Osteoblast (primary cell): ENCODE measurements around the gene NTNG2. TPM values are rescaled to one million over a fixed set of nuclear protein-coding genes. Genes with fewer than 3 reads are reported as not detected.
A peak's percentile ranks its signal among the peaks of the same experiment; 100 is the strongest.

ENCODE experiments used
- DNase-seq: peaks from one replicate; pipeline ENCODE4 v3.0.0; 2011; ENCODE audit warnings: low spot score, mixed read lengths; ENCODE audit not compliant: insufficient read length; ENCODE audit errors: missing footprints
- H2AFZ ChIP-seq: 2 replicates; pipeline ENCODE4 v1.6.0; 2011; ENCODE audit warnings: mild to moderate bottlenecking, low read length
- H3K27ac ChIP-seq: 2 replicates; pipeline ENCODE4 v1.5.1; 2011; ENCODE audit warnings: mild to moderate bottlenecking, low read depth, low read length, moderate library complexity
- H3K27me3 ChIP-seq: 2 replicates; pipeline ENCODE4 v1.6.0; 2012; ENCODE audit warnings: mild to moderate bottlenecking, control low read depth, inconsistent platforms, low read length, moderate library complexity; ENCODE audit not compliant: insufficient read depth
- H3K36me3 ChIP-seq: 2 replicates; pipeline ENCODE4 v1.5.1; 2011; ENCODE audit warnings: mild to moderate bottlenecking, low read length, control low read depth, moderate library complexity; ENCODE audit not compliant: insufficient read depth
- H3K4me1 ChIP-seq: 2 replicates; pipeline ENCODE4 v1.5.1; 2011; ENCODE audit warnings: mild to moderate bottlenecking, low read length, control low read depth, moderate library complexity; ENCODE audit not compliant: insufficient read depth
- H3K4me2 ChIP-seq: 2 replicates; pipeline ENCODE4 v1.6.0; 2011; ENCODE audit warnings: mild to moderate bottlenecking, low read length; ENCODE audit not compliant: insufficient read depth
- H3K4me3 ChIP-seq: fragments of 200-600 bp; sonication (generic); 3 replicates; pipeline ENCODE4 v1.5.1; 2012; ENCODE audit warnings: mild to moderate bottlenecking, low read length, inconsistent platforms; ENCODE audit not compliant: insufficient read depth
- H3K79me2 ChIP-seq: 2 replicates; pipeline ENCODE4 v1.6.0; 2012; ENCODE audit warnings: mild to moderate bottlenecking, low read length, control low read depth, inconsistent platforms; ENCODE audit not compliant: insufficient read depth
- H3K9me3 ChIP-seq: 2 replicates; pipeline ENCODE4 v1.5.1; 2011; ENCODE audit warnings: low read depth, low read length, control low read depth
- H4K20me1 ChIP-seq: 2 replicates; pipeline ENCODE4 v1.6.0; 2012; ENCODE audit warnings: mild to moderate bottlenecking, low read length, control low read depth; ENCODE audit not compliant: insufficient read depth
- total RNA-seq: library from RNA; depleted of rRNA; stranded (reverse); fragments of >200 nt; gene quantifications from 2 replicates; pipeline ENCODE4 v1.2.3, GENCODE V29; 2012
- TF ChIP-seq, protein P1 (sequence below): IDR thresholded peaks from 2 replicates; pipeline ENCODE4 v1.5.1; 2011; ENCODE audit warnings: mild to moderate bottlenecking, low read depth, low read length, moderate library complexity; ENCODE audit errors: extremely low read depth

NTNG2 gene
- total RNA-seq, 1 donor: 9.4 TPM

DNA sequence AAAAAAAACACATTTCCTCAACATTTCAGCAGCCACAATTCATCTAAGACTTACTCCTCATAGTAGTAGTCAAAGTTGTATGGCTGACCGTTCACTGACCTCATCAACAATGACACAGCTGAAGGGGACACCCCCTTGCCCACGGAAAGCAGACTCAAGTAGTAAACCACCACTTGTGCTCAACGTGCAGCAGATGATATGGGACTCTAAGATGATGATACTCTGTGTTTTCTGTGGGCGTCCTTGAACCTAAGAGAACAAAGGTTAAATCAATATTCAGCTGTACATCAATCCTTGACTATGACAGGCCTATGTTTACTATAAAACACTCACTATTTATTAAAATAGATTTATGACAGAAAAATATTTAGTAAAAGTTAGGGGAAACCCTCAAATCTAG lies 121.3 kb downstream of the NTNG2 start:
- H3K79me2 ChIP-seq: peaks cover 12% of the 10 kb centered on the region
- TF ChIP-seq, protein P1, sequence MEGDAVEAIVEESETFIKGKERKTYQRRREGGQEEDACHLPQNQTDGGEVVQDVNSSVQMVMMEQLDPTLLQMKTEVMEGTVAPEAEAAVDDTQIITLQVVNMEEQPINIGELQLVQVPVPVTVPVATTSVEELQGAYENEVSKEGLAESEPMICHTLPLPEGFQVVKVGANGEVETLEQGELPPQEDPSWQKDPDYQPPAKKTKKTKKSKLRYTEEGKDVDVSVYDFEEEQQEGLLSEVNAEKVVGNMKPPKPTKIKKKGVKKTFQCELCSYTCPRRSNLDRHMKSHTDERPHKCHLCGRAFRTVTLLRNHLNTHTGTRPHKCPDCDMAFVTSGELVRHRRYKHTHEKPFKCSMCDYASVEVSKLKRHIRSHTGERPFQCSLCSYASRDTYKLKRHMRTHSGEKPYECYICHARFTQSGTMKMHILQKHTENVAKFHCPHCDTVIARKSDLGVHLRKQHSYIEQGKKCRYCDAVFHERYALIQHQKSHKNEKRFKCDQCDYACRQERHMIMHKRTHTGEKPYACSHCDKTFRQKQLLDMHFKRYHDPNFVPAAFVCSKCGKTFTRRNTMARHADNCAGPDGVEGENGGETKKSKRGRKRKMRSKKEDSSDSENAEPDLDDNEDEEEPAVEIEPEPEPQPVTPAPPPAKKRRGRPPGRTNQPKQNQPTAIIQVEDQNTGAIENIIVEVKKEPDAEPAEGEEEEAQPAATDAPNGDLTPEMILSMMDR: no peak
- H3K9me3 ChIP-seq: no peaks in the 10 kb centered on the region
- H2AFZ ChIP-seq: no peak overlapping the region
- no peak overlapping the region for H3K4me2 ChIP-seq
- peaks cover 17% of the 10 kb centered on the region for H3K4me1 ChIP-seq
- H3K27ac ChIP-seq: no peak overlapping the region
- no peaks in the 10 kb centered on the region for H3K27me3 ChIP-seq
- H3K4me3 ChIP-seq: no peak overlapping the region
- DNase-seq: no peak
- H3K36me3 ChIP-seq: peaks cover 86% of the 10 kb centered on the region
- H4K20me1 ChIP-seq: peaks cover 23% of the 10 kb centered on the region

DNA sequence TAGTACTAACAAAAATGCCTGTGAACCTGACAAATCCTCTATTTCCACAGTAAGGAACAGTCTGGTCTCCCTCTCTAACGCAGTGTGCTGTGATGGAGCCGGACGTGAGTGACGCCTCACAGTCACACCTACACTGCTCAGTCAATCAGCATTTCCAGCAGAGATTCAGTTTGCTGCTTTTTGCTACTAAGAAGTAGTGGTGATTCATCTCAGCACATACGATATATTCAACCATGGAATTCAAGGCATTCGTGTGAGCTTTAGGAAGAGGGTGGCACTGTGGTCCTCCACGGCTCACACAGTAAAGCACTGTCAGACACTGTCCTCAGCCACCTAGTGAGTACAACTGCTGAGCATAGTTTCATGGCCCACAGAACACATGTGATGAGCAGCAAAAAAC lies 122.0 kb downstream of the NTNG2 start:
- Histone ChIP-seq H3K36me3 (peaks cover 81% of the 10 kb centered on the region), H3K9me3 (no peaks in the 10 kb centered on the region), H3K4me2 (no peak overlapping the region), H3K27ac (peak overlapping the region; percentile 51), H4K20me1 (peaks cover 30% of the 10 kb centered on the region), H3K4me3 (no peak overlapping the region), H3K4me1 (peaks cover 22% of the 10 kb centered on the region), H2AFZ (no peak overlapping the region), H3K27me3 (no peaks in the 10 kb centered on the region), H3K79me2 (peaks cover 12% of the 10 kb centered on the region)
- DNase-seq: peak; percentile 81
- TF ChIP-seq, protein P1: no peak

DNA sequence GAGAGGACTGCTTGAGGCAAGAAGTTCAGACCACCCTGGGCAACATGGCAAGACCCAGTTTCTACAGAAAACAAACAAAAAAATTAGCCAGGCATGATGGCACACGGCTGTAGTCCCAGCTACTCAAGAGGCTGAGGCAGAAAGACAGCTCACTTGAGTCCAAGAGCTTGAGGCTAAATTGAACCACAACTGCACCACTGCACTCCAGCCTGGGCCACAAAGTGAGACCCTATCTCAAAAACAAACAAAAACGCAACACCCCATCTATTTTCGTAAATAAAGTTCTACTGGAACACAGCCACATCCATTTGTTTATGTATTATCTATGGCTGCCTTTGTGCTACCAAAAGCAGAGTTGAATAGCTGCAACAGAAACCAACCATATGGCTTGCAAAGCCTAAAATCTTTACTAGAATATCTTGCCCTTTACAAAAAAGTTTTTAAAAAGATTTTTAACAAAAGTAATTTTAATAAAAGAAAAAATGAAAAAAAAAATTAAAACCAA lies 125.5 kb downstream of the NTNG2 start:
- H3K4me3 ChIP-seq: no peak overlapping the region

DNA sequence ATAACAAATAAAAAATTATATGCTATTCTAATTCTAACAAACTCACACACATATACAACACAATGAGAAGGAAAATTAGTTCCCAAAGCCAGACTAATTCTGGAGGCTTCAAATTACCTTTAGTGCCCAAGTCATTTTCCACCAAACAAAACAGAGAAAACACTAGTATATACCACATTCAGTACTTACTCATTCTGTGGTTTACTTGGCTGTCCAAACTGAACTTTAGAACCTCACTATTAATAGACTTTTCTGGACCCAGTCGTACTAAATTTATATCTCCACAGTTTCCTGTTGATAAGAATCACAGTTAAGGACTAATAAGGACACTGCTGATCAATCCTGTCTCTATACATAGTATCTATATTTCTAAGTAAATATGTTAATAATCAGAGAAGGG lies 126.5 kb downstream of the NTNG2 start:
- H3K27ac ChIP-seq: peak overlapping the region; percentile 34
- peaks cover 41% of the 10 kb centered on the region for H4K20me1 ChIP-seq
- peaks cover 12% of the 10 kb centered on the region for H3K79me2 ChIP-seq
- H2AFZ ChIP-seq: no peak overlapping the region
- H3K9me3 ChIP-seq: no peaks in the 10 kb centered on the region
- peak overlapping the region; percentile 18 for H3K4me2 ChIP-seq
- H3K4me3 ChIP-seq: no peak overlapping the region
- H3K27me3 ChIP-seq: no peaks in the 10 kb centered on the region
- no peak for DNase-seq
- TF ChIP-seq, protein P1: no peak
- peaks cover 51% of the 10 kb centered on the region for H3K36me3 ChIP-seq
- peaks cover 27% of the 10 kb centered on the region for H3K4me1 ChIP-seq

More for the DNA sequence above, 125.5 kb downstream of the NTNG2 start:
- TF ChIP-seq, protein P1: no peak
- H3K9me3 ChIP-seq: no peaks in the 10 kb centered on the region
- no peaks in the 10 kb centered on the region for H3K27me3 ChIP-seq
- peaks cover 29% of the 10 kb centered on the region for H3K4me1 ChIP-seq
- H4K20me1 ChIP-seq: peaks cover 38% of the 10 kb centered on the region
- no peak for DNase-seq
- H3K27ac ChIP-seq: no peak overlapping the region
- H2AFZ ChIP-seq: no peak overlapping the region
- H3K36me3 ChIP-seq: peaks cover 53% of the 10 kb centered on the region
- H3K4me2 ChIP-seq: no peak overlapping the region
- peaks cover 12% of the 10 kb centered on the region for H3K79me2 ChIP-seq
